K562 (cell line): ENCODE measurements around the gene OR5H15. TPM values are rescaled to one million over a fixed set of nuclear protein-coding genes. Genes with fewer than 3 reads are reported as not detected.

Experiments used
- ATAC-seq: fragments of 200-7000 bp; cut with Tn5 transposase; 3 replicates; pipeline ENCODE4 v1.9.1; 2020; ENCODE audit warnings: moderate library complexity
- BruUV-seq: library from RNA; stranded (reverse); fragments of 400-500 nt; replicated peaks from 2 replicates; lab custom pipeline; 2021; lab: Mats Ljungman, UMichigan
- CTCF ChIA-PET: fragments of 300-600 bp; formaldehyde crosslinking; extraction: SDS; loops from one replicate; lab custom pipeline; 2021; ENCODE audit warnings: low intra/inter-chr PET ratio; lab: Yijun Ruan, JAX
- POLR2A ChIA-PET: fragments of 300-600, 350-650 bp; sonication (Branson Sonifier 250); formaldehyde crosslinking; extraction: SDS; loops from one replicate; lab custom pipeline; 2021; ENCODE audit warnings: antibody characterized with exemption, inconsistent platforms; lab: Yijun Ruan, JAX
- DNase-seq, 4 experiments: peaks; one replicate each; pipeline versions ENCODE4 v3.0.0 to v3.0.0-alpha.2; 2011 to 2018; ENCODE audit warnings: low spot score in 3 of 4, mixed read lengths in 3 of 4; ENCODE audit errors: extremely low read depth in 1 of 4
- FAIRE-seq: peaks from 2 replicates; lab custom pipeline; 2011; peaks lifted over from hg19 to GRCh38; lab: Jason Lieb, UNC
- H2AFZ ChIP-seq: 2 replicates; pipeline ENCODE4 v1.6.0; 2011; ENCODE audit warnings: low read depth, low read length, control low read depth, inconsistent platforms
- H3K27ac ChIP-seq: fragments of 200-600 bp; 3 replicates; pipeline ENCODE4 v1.8.0; 2011; ENCODE audit warnings: low read depth, mild to moderate bottlenecking, control low read depth, inconsistent platforms, low read length, moderate library complexity, mixed read lengths; ENCODE audit errors: extremely low read depth
- H3K27me3 ChIP-seq, 2 experiments: fragments of 300-600 bp in 1 of 2; 2 replicates in 1 of 2; 3 replicates in 1 of 2; pipeline versions ENCODE4 v1.6.0 to v1.8.0; 2011; ENCODE audit warnings: inconsistent platforms in 2 of 2, low read length in 2 of 2, mild to moderate bottlenecking in 1 of 2, mixed read lengths in 1 of 2, moderate library complexity in 1 of 2; ENCODE audit not compliant: control insufficient read depth in 2 of 2, insufficient read depth in 2 of 2
- H3K36me3 ChIP-seq: fragments of 300-600 bp; 3 replicates; pipeline ENCODE4 v1.8.0; 2011; ENCODE audit warnings: mild to moderate bottlenecking, low read length, inconsistent platforms; ENCODE audit not compliant: control insufficient read depth, insufficient read depth
- H3K4me1 ChIP-seq, 2 experiments: fragments of 200-600 bp in 1 of 2; replicated peaks in 1 of 2; 2 replicates in 1 of 2; 3 replicates in 1 of 2; pipeline versions ENCODE4 v1.5.1 to v1.8.0; 2011; ENCODE audit warnings: inconsistent platforms in 2 of 2, low read length in 2 of 2, mild to moderate bottlenecking in 1 of 2, mixed read lengths in 1 of 2, moderate library complexity in 1 of 2; ENCODE audit not compliant: control insufficient read depth in 2 of 2, insufficient read depth in 2 of 2
- H3K4me2 ChIP-seq: 2 replicates; pipeline ENCODE4 v1.6.1; 2011; ENCODE audit warnings: low read length, control low read depth, inconsistent platforms, mixed read lengths; ENCODE audit not compliant: insufficient read depth
- H3K4me3 ChIP-seq: fragments of 200-600 bp; sonication (generic), shearing (Covaris generic); 2 replicates; pipeline ENCODE4 v1.5.1; 2016; ENCODE audit warnings: control low read depth, inconsistent platforms
- H3K79me2 ChIP-seq: fragments of 200-600 bp; 3 replicates; pipeline ENCODE4 v1.8.0; 2011; ENCODE audit warnings: low read length, inconsistent platforms; ENCODE audit not compliant: control insufficient read depth, insufficient read depth
- H3K9ac ChIP-seq, 2 experiments: 2 replicates each; pipeline versions ENCODE4 v1.6.0 to v1.6.1; 2011; ENCODE audit warnings: low read depth in 2 of 2, low read length in 2 of 2, control low read depth in 1 of 2, inconsistent platforms in 1 of 2, mild to moderate bottlenecking in 1 of 2, mixed read lengths in 1 of 2; ENCODE audit not compliant: insufficient read depth in 1 of 2
- H3K9me1 ChIP-seq: one replicate; pipeline ENCODE4 v1.6.0; 2011; ENCODE audit warnings: inconsistent platforms, mild to moderate bottlenecking, low read length, moderate library complexity; ENCODE audit not compliant: control insufficient read depth, insufficient read depth
- H3K9me3 ChIP-seq: replicated peaks from 2 replicates; pipeline ENCODE4 v1.5.1; 2011; ENCODE audit warnings: low read depth, low read length, inconsistent platforms; ENCODE audit not compliant: control insufficient read depth, insufficient read depth
- H4K20me1 ChIP-seq: replicated peaks from 2 replicates; pipeline ENCODE4 v1.6.1; 2011; ENCODE audit warnings: low read length, inconsistent platforms, mixed read lengths; ENCODE audit not compliant: control insufficient read depth, insufficient read depth
- CREB3 ChIP-seq: fragments of 450-650 bp; conservative IDR thresholded peaks from 2 replicates; pipeline ENCODE4 v1.6.1; 2016; ENCODE audit warnings: missing genetic modification characterization, low read depth, mild to moderate bottlenecking, missing compliant biosample characterization, moderate library complexity
- HNRNPLL ChIP-seq: fragments of 200-400 bp; formaldehyde crosslinking; IDR thresholded peaks from 2 replicates; pipeline ENCODE4 v1.6.1; 2017; ENCODE audit warnings: low read length, low read depth, mild to moderate bottlenecking; ENCODE audit not compliant: poor library complexity, severe bottlenecking
- KAT7 ChIP-seq: sonication (generic); formaldehyde crosslinking; IDR thresholded peaks from 2 replicates; pipeline ENCODE4 v1.8.0; 2022; ENCODE audit warnings: missing genetic modification reagents, mild to moderate bottlenecking, borderline replicate concordance
- KLF6 ChIP-seq: fragments of 250-450 bp; sonication (Bioruptor Pico); IDR thresholded peaks from 2 replicates; pipeline ENCODE4 v1.4.0; 2020; ENCODE audit warnings: mild to moderate bottlenecking, moderate library complexity, borderline replicate concordance
- LARP7 ChIP-seq: fragments of 450-650 bp; IDR thresholded peaks from 2 replicates; pipeline ENCODE4 v1.6.1; 2016
- MECOM ChIP-seq: fragments of 250-450 bp; sonication (Bioruptor Pico); IDR thresholded peaks from 2 replicates; pipeline ENCODE4 v1.8.0; 2022; ENCODE audit warnings: inconsistent platforms
- MYNN ChIP-seq, 2 experiments: sonication (generic); formaldehyde crosslinking in 1 of 2; IDR thresholded peaks; 2 replicates each; pipeline versions ENCODE4 v1.5.0 to v1.6.1; 2016 to 2020; ENCODE audit warnings: antibody characterized with exemption in 1 of 2, missing genetic modification reagents in 1 of 2
- NCOA2 ChIP-seq, 2 experiments: fragments of 450-650 bp; IDR thresholded peaks; 2 replicates each; pipeline ENCODE4 v1.6.1; 2018; ENCODE audit warnings: mild to moderate bottlenecking in 2 of 2, moderate library complexity in 1 of 2; ENCODE audit not compliant: partially characterized antibody in 2 of 2
- NEUROD1 ChIP-seq: fragments of 150-350 bp; IDR thresholded peaks from 2 replicates; pipeline ENCODE4 v1.6.1; 2014; ENCODE audit warnings: borderline replicate concordance, low read length, low read depth; ENCODE audit not compliant: partially characterized antibody
- PHF20 ChIP-seq: fragments of 450-650 bp; IDR thresholded peaks from 2 replicates; pipeline ENCODE4 v1.6.1; 2018; ENCODE audit not compliant: partially characterized antibody
- TGIF2 ChIP-seq: sonication (generic); formaldehyde crosslinking; IDR thresholded peaks from 2 replicates; pipeline ENCODE4 v1.8.1; 2022; ENCODE audit warnings: mild to moderate bottlenecking, missing genetic modification reagents, moderate library complexity
- ZBTB1 ChIP-seq: sonication (generic); formaldehyde crosslinking; IDR thresholded peaks from 2 replicates; pipeline ENCODE4 v1.8.1; 2023; ENCODE audit warnings: missing genetic modification reagents, low read depth, mild to moderate bottlenecking, borderline replicate concordance
- ZNF23 ChIP-seq: fragments of 250-450 bp; sonication (Bioruptor Pico); IDR thresholded peaks from 2 replicates; pipeline ENCODE4 v1.4.0; 2020; ENCODE audit warnings: mild to moderate bottlenecking
- WGBS: fragments of 100-300 bp; shearing (Covaris generic); methylation state at CpG from one replicate; pipeline ENCODE4 v1.1.6; 2016; ENCODE audit warnings: low coverage, mixed read lengths; ENCODE audit not compliant: insufficient coverage; ENCODE audit errors: missing lambda C conversion rate; 5-methylcytosine and 5-hydroxymethylcytosine counted together
- in situ Hi-C: fragments of 300-500 bp; cut with MboI; formaldehyde crosslinking; loops from 4 replicates; pipeline ENCODE4 v1.15.0; 2018; ENCODE audit warnings: inconsistent platforms, mixed read lengths
- intact Hi-C: fragments of 100-400 bp; cut with micrococcal nuclease; formaldehyde crosslinking; loops from 2 replicates; pipeline ENCODE4 v1.14.2; 2022
- polyA plus RNA-seq, 8 experiments: library from polyadenylated mRNA; depleted of rRNA in 4 of 8; stranded (reverse) in 5 of 8; unstranded in 3 of 8; fragments of >200 nt; fragmentation: Nextera tagmentation in 2 of 8; fragmentation: Illumina TruSeq in 1 of 8; extraction: Ambion mirVana in 2 of 8; extraction: Trizol in 1 of 8; gene quantifications; 2 replicates each; pipeline versions ENCODE4 v1.2.1 to v1.2.3, GENCODE V29; 2011 to 2014; ENCODE audit warnings: inconsistent platforms in 1 of 8, missing spikeins in 1 of 8
- total RNA-seq, 7 experiments: library from RNA; depleted of rRNA in 6 of 7; stranded (reverse); fragments of >200 nt in 6 of 7; fragmentation: Illumina TruSeq in 2 of 7; extraction: Trizol in 2 of 7; gene quantifications; 2 replicates each; pipeline versions ENCODE4 v1.2.1 to v1.2.3, GENCODE V29; 2011 to 2021; ENCODE audit warnings: low replicate concordance in 1 of 7
- TF ChIP-seq, protein P1 (sequence below): fragments of 250-450 bp; sonication (Bioruptor Pico); IDR thresholded peaks from 2 replicates; pipeline ENCODE4 v1.8.0; 2021; ENCODE audit warnings: borderline replicate concordance, mild to moderate bottlenecking, moderate library complexity; ENCODE audit not compliant: poor library complexity, severe bottlenecking
- TF ChIP-seq, protein P2 (sequence below): fragments of 450-650 bp; IDR thresholded peaks from 2 replicates; pipeline ENCODE4 v1.6.1; 2017; ENCODE audit warnings: mild to moderate bottlenecking, moderate library complexity
- TF ChIP-seq, protein P3 (sequence below), 2 experiments: IDR thresholded peaks in 1 of 2; conservative IDR thresholded peaks in 1 of 2; 2 replicates each; pipeline ENCODE4 v1.6.1; 2016; ENCODE audit warnings: low read depth in 2 of 2, mild to moderate bottlenecking in 1 of 2, missing compliant biosample characterization in 1 of 2, missing genetic modification characterization in 1 of 2, moderate library complexity in 1 of 2

Gene OR5H15
- total and polyA plus RNA-seq, 9 of the 15 experiments (the other 6 are each of a cell fraction or from before 2014, with no cell fraction given) = not detected

GRCh38 chr3:98188545-98188944 lies 22.0 kb downstream of the OR5H15 start:
- H3K9me1 ChIP-seq = no peaks in the 10 kb centered on the region
- BruUV-seq = no TSS peak
- no peak overlapping the region for H3K4me3 ChIP-seq
- DNase-seq = peak in 1 of 4 experiments; percentile 1
- H3K79me2 ChIP-seq = no peaks in the 10 kb centered on the region
- no peaks in the 10 kb centered on the region for H3K9me3 ChIP-seq
- ChIA-PET POLR2A (no interaction called here), CTCF (interaction anchor here (0.7 kb wide), 1 partner anchor 493 kb away, joined by 3 read pairs; no protein-coding TSS in a partner anchor)
- no peak overlapping the region for H3K4me2 ChIP-seq
- no peaks in the 10 kb centered on the region for H3K4me1 ChIP-seq
- H2AFZ ChIP-seq = no peak overlapping the region
- no peak for TF ChIP-seq CREB3
- TF ChIP-seq HNRNPLL = no peak
- no peak for TF ChIP-seq NCOA2 (IDR thresholded peaks at IDR 0.05; ENCODE audit: partially characterized antibody in 2 of 2)
- TF ChIP-seq, protein P1, sequence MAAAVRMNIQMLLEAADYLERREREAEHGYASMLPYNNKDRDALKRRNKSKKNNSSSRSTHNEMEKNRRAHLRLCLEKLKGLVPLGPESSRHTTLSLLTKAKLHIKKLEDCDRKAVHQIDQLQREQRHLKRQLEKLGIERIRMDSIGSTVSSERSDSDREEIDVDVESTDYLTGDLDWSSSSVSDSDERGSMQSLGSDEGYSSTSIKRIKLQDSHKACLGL (CRISPR knock-in tag) = no peak
- no peak for TF ChIP-seq MYNN (IDR thresholded peaks at IDR 0.05)
- no peak for TF ChIP-seq MYNN (CRISPR knock-in tag; IDR thresholded peaks at IDR 0.05)
- no peak for TF ChIP-seq PHF20
- TF ChIP-seq, protein P2, sequence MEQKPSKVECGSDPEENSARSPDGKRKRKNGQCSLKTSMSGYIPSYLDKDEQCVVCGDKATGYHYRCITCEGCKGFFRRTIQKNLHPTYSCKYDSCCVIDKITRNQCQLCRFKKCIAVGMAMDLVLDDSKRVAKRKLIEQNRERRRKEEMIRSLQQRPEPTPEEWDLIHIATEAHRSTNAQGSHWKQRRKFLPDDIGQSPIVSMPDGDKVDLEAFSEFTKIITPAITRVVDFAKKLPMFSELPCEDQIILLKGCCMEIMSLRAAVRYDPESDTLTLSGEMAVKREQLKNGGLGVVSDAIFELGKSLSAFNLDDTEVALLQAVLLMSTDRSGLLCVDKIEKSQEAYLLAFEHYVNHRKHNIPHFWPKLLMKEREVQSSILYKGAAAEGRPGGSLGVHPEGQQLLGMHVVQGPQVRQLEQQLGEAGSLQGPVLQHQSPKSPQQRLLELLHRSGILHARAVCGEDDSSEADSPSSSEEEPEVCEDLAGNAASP = no peak
- TF ChIP-seq ZNF23 (CRISPR knock-in tag) = no peak
- no peak for TF ChIP-seq KAT7 (CRISPR knock-in tag)
- TF ChIP-seq MECOM (CRISPR knock-in tag) = no peak
- TF ChIP-seq NEUROD1 = no peak
- no peak for TF ChIP-seq ZBTB1
- TF ChIP-seq, protein P3, sequence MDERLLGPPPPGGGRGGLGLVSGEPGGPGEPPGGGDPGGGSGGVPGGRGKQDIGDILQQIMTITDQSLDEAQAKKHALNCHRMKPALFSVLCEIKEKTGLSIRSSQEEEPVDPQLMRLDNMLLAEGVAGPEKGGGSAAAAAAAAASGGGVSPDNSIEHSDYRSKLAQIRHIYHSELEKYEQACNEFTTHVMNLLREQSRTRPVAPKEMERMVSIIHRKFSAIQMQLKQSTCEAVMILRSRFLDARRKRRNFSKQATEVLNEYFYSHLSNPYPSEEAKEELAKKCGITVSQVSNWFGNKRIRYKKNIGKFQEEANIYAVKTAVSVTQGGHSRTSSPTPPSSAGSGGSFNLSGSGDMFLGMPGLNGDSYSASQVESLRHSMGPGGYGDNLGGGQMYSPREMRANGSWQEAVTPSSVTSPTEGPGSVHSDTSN (CRISPR knock-in tag; IDR thresholded peaks at IDR 0.05; ENCODE audit: low read depth) = no peak
- TF ChIP-seq, protein P3 (tag; conservative IDR thresholded peaks at IDR 0.05; ENCODE audit: low read depth) = no peak
- no peak for TF ChIP-seq KLF6
- no peak for TF ChIP-seq TGIF2 (CRISPR knock-in tag)
- no peak for TF ChIP-seq LARP7
- no peaks in the 10 kb centered on the region for H4K20me1 ChIP-seq
- no peaks in the 10 kb centered on the region for H3K27me3 ChIP-seq
- H3K27ac ChIP-seq = no peak overlapping the region
- no peaks in the 10 kb centered on the region for H3K36me3 ChIP-seq
- 5% methylated on average over 3 of the region's 3 CpGs for WGBS
- H3K9ac ChIP-seq = no peak overlapping the region
- no peak for ATAC-seq
- in situ Hi-C loops (no loop called here), intact Hi-C loops (no loop called here)
- no peak for FAIRE-seq
